Measurements from ENCODE around the gene TENM3.

Gene TENM3

GRCh38 chr4:182647646-182648300 is 404.6 kb downstream of the TENM3 start:
- DNase-seq, result no peak

- no peak for DNase-seq
Observed at GRCh38 chr4:182648766-182649165, 405.6 kb downstream of the TENM3 start.

- no peak for DNase-seq
Observed at GRCh38 chr4:182649698-182650477, 406.7 kb downstream of the TENM3 start.

GRCh38 chr4:182653596-182653995 is 410.4 kb downstream of the TENM3 start:
- no peak for DNase-seq

- DNase-seq, result no peak
Observed at GRCh38 chr4:182655340-182655739, 412.1 kb downstream of the TENM3 start.

- no peak for DNase-seq
Observed at GRCh38 chr4:182662551-182662950, 419.3 kb downstream of the TENM3 start.

- no peak for DNase-seq
Observed at GRCh38 chr4:182671231-182671630, 428.0 kb downstream of the TENM3 start.

- DNase-seq, result no peak
Observed at GRCh38 chr4:182671749-182672148, 428.5 kb downstream of the TENM3 start.

- no peak for DNase-seq
Observed at GRCh38 chr4:182678590-182678989, 435.4 kb downstream of the TENM3 start.

GRCh38 chr4:182679533-182679932 is 436.3 kb downstream of the TENM3 start:
- no peak for DNase-seq

- no peak for DNase-seq
Observed at GRCh38 chr4:182680234-182680653, 437.0 kb downstream of the TENM3 start.

GRCh38 chr4:182683661-182684060 is 440.5 kb downstream of the TENM3 start:
- DNase-seq, result no peak

GRCh38 chr4:182684796-182685195 is 441.6 kb downstream of the TENM3 start:
- no peak for DNase-seq

- no peak for DNase-seq
Observed at GRCh38 chr4:182688081-182688480, 444.9 kb downstream of the TENM3 start.

- no peak for DNase-seq
Observed at GRCh38 chr4:182694551-182694950, 451.3 kb downstream of the TENM3 start.

GRCh38 chr4:182695009-182695408 is 451.8 kb downstream of the TENM3 start:
- DNase-seq, result no peak

- no peak for DNase-seq
Observed at GRCh38 chr4:182695842-182696241, 452.6 kb downstream of the TENM3 start.

- DNase-seq, result no peak
Observed at GRCh38 chr4:182697094-182697493, 453.9 kb downstream of the TENM3 start.

GRCh38 chr4:182698212-182698611 is 455.0 kb downstream of the TENM3 start:
- no peak for DNase-seq

- no peak for DNase-seq
Observed at GRCh38 chr4:182699201-182699600, 456.0 kb downstream of the TENM3 start.

GRCh38 chr4:182699795-182700194 is 456.6 kb downstream of the TENM3 start:
- no peak for DNase-seq

- no peak for DNase-seq
Observed at GRCh38 chr4:182700362-182701160, 457.4 kb downstream of the TENM3 start.

- DNase-seq, result no peak
Observed at GRCh38 chr4:182704077-182704476, 460.9 kb downstream of the TENM3 start.

- DNase-seq, result no peak
Observed at GRCh38 chr4:182704948-182705347, 461.7 kb downstream of the TENM3 start.

All from activated naive CD4-positive, alpha-beta T cell treated with anti-CD3 and anti-CD28 coated beads, Interleukin-2, amount 50 U/mL, for 16 hours (primary cell).